GM18499 (cell line): Measurements from ENCODE around the gene TUBB.

Experiments used
- ATAC-seq: cut with Tn5 transposase; IDR thresholded peaks from one replicate; pipeline ENCODE4 v1.9.1; 2021; ENCODE audit warnings: moderate number of reproducible peaks; ENCODE audit not compliant: insufficient read depth, unreplicated experiment

TUBB gene

GRCh38 chr6:30732237-30732943 lies 12.2 kb downstream of the TUBB start:
- no peak for ATAC-seq

- no peak for ATAC-seq
Observed at GRCh38 chr6:30735668-30736314, 15.6 kb downstream of the TUBB start.

GRCh38 chr6:30738532-30738931 lies 18.4 kb downstream of the TUBB start:
- no peak for ATAC-seq

GRCh38 chr6:30740540-30740870 lies 20.4 kb downstream of the TUBB start:
- no peak for ATAC-seq

GRCh38 chr6:30741063-30741779 lies 21.1 kb downstream of the TUBB start:
- no peak for ATAC-seq

GRCh38 chr6:30741789-30742315 lies 21.7 kb downstream of the TUBB start:
- no peak for ATAC-seq

- no peak for ATAC-seq
Observed at GRCh38 chr6:30742316-30743098, 22.4 kb downstream of the TUBB start, which contains the start of gene FLOT1. Gene FLOT1 (minus strand): TSS chr6:30742687. CDS start chr6:30742189, 498 bp downstream.

GRCh38 chr6:30743099-30744053 lies 23.2 kb downstream of the TUBB start:
- ATAC-seq: no peak

GRCh38 chr6:30744054-30744805 lies 24.1 kb downstream of the TUBB start, which contains the start of gene IER3:
Gene IER3 (minus strand): TSS chr6:30744547. CDS start chr6:30744518, 29 bp downstream.
- ATAC-seq: no peak

GRCh38 chr6:30747300-30747687 lies 27.1 kb downstream of the TUBB start:
- ATAC-seq: no peak

GRCh38 chr6:30747902-30748769 lies 28.0 kb downstream of the TUBB start:
- ATAC-seq: no peak

GRCh38 chr6:30748851-30749540 lies 28.8 kb downstream of the TUBB start:
- ATAC-seq: no peak

- ATAC-seq: no peak
Observed at GRCh38 chr6:30749554-30750378, 29.6 kb downstream of the TUBB start.

GRCh38 chr6:30750379-30750668 lies 30.2 kb downstream of the TUBB start:
- no peak for ATAC-seq

- no peak for ATAC-seq
Observed at GRCh38 chr6:30752157-30752927, 32.2 kb downstream of the TUBB start.

GRCh38 chr6:30754631-30755030 lies 34.5 kb downstream of the TUBB start:
- ATAC-seq: no peak
